PC-3 (cell line): ENCODE measurements around the gene PRKCE. TPM values are rescaled to one million over a fixed set of nuclear protein-coding genes. Genes with fewer than 3 reads are reported as not detected.

Experiments used
- ATAC-seq: fragments of 200-7000 bp; cut with Tn5 transposase; 2 replicates; pipeline ENCODE4 v1.9.1; 2020; ENCODE audit warnings: mild to moderate bottlenecking, moderate library complexity
- BruUV-seq: library from RNA; stranded (reverse); fragments of 400-500 nt; replicated peaks from 2 replicates; lab custom pipeline; 2021; lab: Mats Ljungman, UMichigan
- CTCF ChIA-PET: fragments of 300-600 bp; sonication (Branson Sonifier 250); formaldehyde crosslinking; loops from one replicate; lab custom pipeline; 2022; ENCODE audit warnings: antibody characterized with exemption; lab: Charles Lee
- POLR2A ChIA-PET: fragments of 300-600 bp; sonication (Branson Sonifier 250); formaldehyde crosslinking; loops from one replicate; lab custom pipeline; 2022; ENCODE audit warnings: antibody characterized with exemption; ENCODE audit not compliant: unreplicated experiment; lab: Charles Lee
- DNase-seq: peaks from one replicate; pipeline ENCODE4 v3.0.0-alpha.2; 2015
- H2AFZ ChIP-seq: fragments of 300-600 bp; sonication (generic); 2 replicates; pipeline ENCODE4 v1.6.0; 2016; ENCODE audit warnings: antibody characterized with exemption, low read length
- H3F3A ChIP-seq: fragments of 300-600 bp; sonication (generic); one replicate; pipeline ENCODE4 v1.6.0; 2017; ENCODE audit warnings: antibody characterized with exemption, low read length, control low read depth, mild to moderate bottlenecking; ENCODE audit not compliant: unreplicated experiment
- H3K27ac ChIP-seq: fragments of 300-600 bp; sonication (generic); 2 replicates; pipeline ENCODE4 v1.5.1; 2016; ENCODE audit warnings: mild to moderate bottlenecking, low read length
- H3K27me3 ChIP-seq: fragments of 300-600 bp; sonication (generic); 2 replicates; pipeline ENCODE4 v1.6.1; 2016; ENCODE audit warnings: low read length, mixed read lengths
- H3K36me3 ChIP-seq: fragments of 300-600 bp; sonication (generic); 2 replicates; pipeline ENCODE4 v1.6.1; 2016; ENCODE audit warnings: low read depth, mixed run types, low read length, mixed read lengths
- H3K4me1 ChIP-seq: fragments of 300-600 bp; sonication (generic); 2 replicates; pipeline ENCODE4 v1.5.1; 2016; ENCODE audit warnings: low read length; ENCODE audit not compliant: insufficient read depth
- H3K4me2 ChIP-seq: fragments of 300-600 bp; sonication (generic); 2 replicates; pipeline ENCODE4 v1.6.0; 2016; ENCODE audit warnings: low read length
- H3K4me3 ChIP-seq: fragments of 300-600 bp; sonication (generic); 2 replicates; pipeline ENCODE4 v1.5.1; 2016; ENCODE audit warnings: mild to moderate bottlenecking, low read length, mixed read lengths
- H3K79me2 ChIP-seq: fragments of 300-600 bp; sonication (generic); 2 replicates; pipeline ENCODE4 v1.6.1; 2017; ENCODE audit warnings: low read length, mixed read lengths
- H3K9ac ChIP-seq: fragments of 300-600 bp; sonication (generic); 2 replicates; pipeline ENCODE4 v1.6.0; 2016; ENCODE audit warnings: mild to moderate bottlenecking, low read length
- H3K9me2 ChIP-seq: fragments of 300-600 bp; sonication (generic); replicated peaks from 2 replicates; pipeline ENCODE4 v1.6.1; 2016; ENCODE audit warnings: mixed run types, low read length, mixed read lengths
- H3K9me3 ChIP-seq: fragments of 300-600 bp; sonication (generic); 2 replicates; pipeline ENCODE4 v1.6.1; 2016; ENCODE audit warnings: low read length, mixed read lengths
- H4K20me1 ChIP-seq: fragments of 300-600 bp; sonication (generic); 2 replicates; pipeline ENCODE4 v1.6.1; 2016; ENCODE audit warnings: low read length, mixed read lengths
- EZH2 ChIP-seq: fragments of 300-600 bp; sonication (generic); IDR thresholded peaks from one replicate; pipeline ENCODE4 v1.6.1; 2017; ENCODE audit warnings: antibody characterized with exemption, mild to moderate bottlenecking, low read length; ENCODE audit not compliant: unreplicated experiment
- EZH2phosphoT487 ChIP-seq: fragments of 300-600 bp; sonication (generic); IDR thresholded peaks from 2 replicates; pipeline ENCODE4 v1.6.1; 2018; ENCODE audit warnings: mild to moderate bottlenecking, antibody characterized with exemption, low read length, borderline replicate concordance
- intact Hi-C: fragments of 100-400 bp; cut with micrococcal nuclease; formaldehyde crosslinking; loops from 2 replicates; pipeline ENCODE4 v1.9.0; 2023
- total RNA-seq: library from RNA; depleted of rRNA; stranded (reverse); fragments of >200 nt; gene quantifications from 2 replicates; pipeline ENCODE4 v1.2.3, GENCODE V29; 2014
- TF ChIP-seq, protein P1 (sequence below): fragments of 300-600 bp; sonication (generic); conservative IDR thresholded peaks from 2 replicates; pipeline ENCODE4 v1.5.1; 2017; ENCODE audit warnings: antibody characterized with exemption, low read depth, mild to moderate bottlenecking, low read length

PRKCE gene
- total RNA-seq, 1 experiment from 2014 or later = 7.0 TPM

DNA sequence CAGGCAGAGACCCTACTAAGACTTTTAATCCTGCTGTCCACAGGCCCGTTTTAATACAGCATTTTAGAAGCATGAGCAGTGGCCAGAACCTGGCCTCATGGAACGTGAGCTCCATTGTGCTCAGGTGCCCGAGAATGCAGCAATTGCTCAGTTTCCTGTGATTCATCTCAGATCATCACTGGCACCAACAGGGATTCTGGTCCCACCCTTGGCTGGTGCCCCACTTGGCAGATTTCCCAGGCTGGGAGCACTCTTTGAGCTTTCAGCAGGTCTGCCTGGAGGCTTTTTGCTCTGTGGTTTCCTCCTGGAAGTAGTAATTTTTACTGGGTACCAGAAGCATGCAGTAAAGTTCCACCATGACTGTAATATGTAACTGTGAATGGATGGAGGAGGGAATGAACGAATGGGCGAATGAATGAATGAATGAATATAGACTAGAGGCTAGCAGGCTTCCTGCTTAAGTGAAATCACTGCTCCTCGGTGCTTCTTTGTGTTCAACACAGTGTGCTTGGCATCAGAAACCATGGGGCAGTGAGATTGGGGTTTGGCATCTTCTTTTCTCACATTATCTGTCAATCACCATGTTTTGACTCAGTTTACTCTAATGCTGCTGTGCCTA, 312.9 kb downstream of the PRKCE start:
- TF ChIP-seq, protein P1, sequence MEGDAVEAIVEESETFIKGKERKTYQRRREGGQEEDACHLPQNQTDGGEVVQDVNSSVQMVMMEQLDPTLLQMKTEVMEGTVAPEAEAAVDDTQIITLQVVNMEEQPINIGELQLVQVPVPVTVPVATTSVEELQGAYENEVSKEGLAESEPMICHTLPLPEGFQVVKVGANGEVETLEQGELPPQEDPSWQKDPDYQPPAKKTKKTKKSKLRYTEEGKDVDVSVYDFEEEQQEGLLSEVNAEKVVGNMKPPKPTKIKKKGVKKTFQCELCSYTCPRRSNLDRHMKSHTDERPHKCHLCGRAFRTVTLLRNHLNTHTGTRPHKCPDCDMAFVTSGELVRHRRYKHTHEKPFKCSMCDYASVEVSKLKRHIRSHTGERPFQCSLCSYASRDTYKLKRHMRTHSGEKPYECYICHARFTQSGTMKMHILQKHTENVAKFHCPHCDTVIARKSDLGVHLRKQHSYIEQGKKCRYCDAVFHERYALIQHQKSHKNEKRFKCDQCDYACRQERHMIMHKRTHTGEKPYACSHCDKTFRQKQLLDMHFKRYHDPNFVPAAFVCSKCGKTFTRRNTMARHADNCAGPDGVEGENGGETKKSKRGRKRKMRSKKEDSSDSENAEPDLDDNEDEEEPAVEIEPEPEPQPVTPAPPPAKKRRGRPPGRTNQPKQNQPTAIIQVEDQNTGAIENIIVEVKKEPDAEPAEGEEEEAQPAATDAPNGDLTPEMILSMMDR = no peak
- TF ChIP-seq EZH2phosphoT487 (0 out of 2 replicates have a peak, but pooled peaks have one; percentile 21), EZH2 (no peak)
- H3F3A ChIP-seq = no peaks in the 10 kb centered on the region
- no peak overlapping the region for H2AFZ ChIP-seq
- no peaks in the 10 kb centered on the region for H3K36me3 ChIP-seq
- peak; percentile 89 for ATAC-seq
- no peaks in the 10 kb centered on the region for H3K79me2 ChIP-seq
- intact Hi-C loops = loop anchor here (1.0 to 2.0 kb wide), 3 partner anchors 18 to 28 kb away; no protein-coding TSS in a partner anchor
- POLR2A ChIA-PET = interaction anchor here (0.6 to 0.8 kb wide), 3 partner anchors 18 to 445 kb away, joined by 3 read pairs; no protein-coding TSS in a partner anchor
- CTCF ChIA-PET = interaction anchor here (1.4 kb wide), 1 partner anchor 28 kb away, joined by 4 read pairs; no protein-coding TSS in a partner anchor
- DNase-seq = peak; percentile 100
- H3K9me2 ChIP-seq = no peaks in the 10 kb centered on the region
- no peak overlapping the region for H3K4me3 ChIP-seq
- no peaks in the 10 kb centered on the region for H4K20me1 ChIP-seq
- H3K4me2 ChIP-seq = peak overlapping the region; percentile 36
- H3K27me3 ChIP-seq = no peaks in the 10 kb centered on the region
- no peaks in the 10 kb centered on the region for H3K9me3 ChIP-seq
- H3K4me1 ChIP-seq = peaks cover 52% of the 10 kb centered on the region
- H3K9ac ChIP-seq = no peak overlapping the region
- no TSS peak for BruUV-seq
- peak overlapping the region; percentile 65 for H3K27ac ChIP-seq

DNA sequence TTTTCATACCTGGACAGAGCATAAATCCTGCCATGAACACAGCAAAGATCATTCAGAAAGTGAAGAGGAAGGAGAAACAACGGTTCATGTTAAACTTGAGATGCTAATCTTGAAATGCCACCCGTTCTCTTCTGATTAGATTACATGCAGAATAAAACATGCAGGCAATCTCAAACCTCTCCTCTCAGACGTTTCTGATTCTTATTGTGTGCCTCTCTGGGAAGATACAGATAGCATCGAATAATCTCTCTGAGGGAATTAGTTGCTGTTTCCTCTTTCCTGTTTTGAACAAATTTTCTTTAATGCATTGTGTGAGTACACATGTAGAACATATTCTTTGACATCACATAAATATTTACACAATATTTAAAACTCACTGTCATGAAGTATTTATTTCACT, 313.4 kb downstream of the PRKCE start:
- Histone ChIP-seq H2AFZ (no peak overlapping the region), H3K27ac (no peak overlapping the region), H3K9me3 (no peaks in the 10 kb centered on the region), H3K9me2 (no peaks in the 10 kb centered on the region), H3K4me3 (no peak overlapping the region), H3K36me3 (no peaks in the 10 kb centered on the region), H3F3A (no peaks in the 10 kb centered on the region), H3K27me3 (no peaks in the 10 kb centered on the region), H3K9ac (no peak overlapping the region), H3K4me2 (peak overlapping the region; percentile 36), H4K20me1 (no peaks in the 10 kb centered on the region), H3K4me1 (peaks cover 46% of the 10 kb centered on the region), H3K79me2 (no peaks in the 10 kb centered on the region)
- TF ChIP-seq, protein P1 = no peak
- TF ChIP-seq EZH2phosphoT487 (no peak), EZH2 (no peak)
- CTCF ChIA-PET = no interaction called here
- intact Hi-C loops = loop anchor here (1.0 to 2.0 kb wide), 3 partner anchors 18 to 27 kb away; no protein-coding TSS in a partner anchor
- POLR2A ChIA-PET = interaction anchor here (0.8 kb wide), 1 partner anchor 18 kb away, joined by 3 read pairs; no protein-coding TSS in a partner anchor
- no TSS peak for BruUV-seq
- no peak for DNase-seq
- no peak for ATAC-seq
